ENCODE measurements around the gene PLEK. TPM values are rescaled to one million over a fixed set of nuclear protein-coding genes. Genes with fewer than 3 reads are reported as not detected.

Gene PLEK
- total and polyA plus RNA-seq, 2 donors (not counting 3 experiments of a cell fraction or from before 2014, with no cell fraction given): 0.03 to 0.11 TPM

GRCh38 chr2:68385220-68385906, 20.3 kb downstream of the PLEK start:
- Histone ChIP-seq H2AFZ (ENCODE audit: low read depth, low read length) (no peak overlapping the region), H3K9me1 (replicated peaks; ENCODE audit: control insufficient read depth, extremely low read depth, insufficient read depth, low read length) (no peaks in the 10 kb centered on the region), H3K4me1 (ENCODE audit: control insufficient read depth, extremely low read depth, insufficient read depth, low read length) (no peaks in the 10 kb centered on the region), H3K9ac (replicated peaks; ENCODE audit: extremely low read depth, insufficient read depth, low read length) (no peak overlapping the region), H3K27ac (ENCODE audit: insufficient read depth, low read depth, low read length) (no peak overlapping the region), H3K27me3 (ENCODE audit: control insufficient read depth in 2 of 2, insufficient read depth in 2 of 2, low read length in 2 of 2) (peaks cover 10 to 32% of the 10 kb centered on the region in 2 experiments), H3K79me2 (ENCODE audit: control insufficient read depth, insufficient read depth, low read length) (no peaks in the 10 kb centered on the region), H3K9me3 (replicated peaks; ENCODE audit: control insufficient read depth, insufficient read depth, low read length) (no peaks in the 10 kb centered on the region), H4K20me1 (replicated peaks; ENCODE audit: control insufficient read depth, extremely low read depth, insufficient read depth, low read length) (no peaks in the 10 kb centered on the region), H3K4me3 (replicated peaks in 1 of 3; ENCODE audit: insufficient read depth in 1 of 3, low read depth in 1 of 3, low read length in 3 of 3) (no peak overlapping the region), H3K4me2 (ENCODE audit: insufficient read depth, low read length) (no peak overlapping the region), H3K36me3 (ENCODE audit: control insufficient read depth in 2 of 2, extremely low read depth in 1 of 2, insufficient read depth in 2 of 2, low read length in 2 of 2) (no peaks in the 10 kb centered on the region)
- BruUV-seq (replicated peaks): no TSS peak
- CTCF ChIA-PET: no interaction called here
- intact Hi-C loops (cut with micrococcal nuclease) (no loop called here), dilution Hi-C loops (cut with MboI; ENCODE audit: extremely low pct_ligation_motif_present, low sequenced_read_pairs) (no loop called here)
- FAIRE-seq: no peak
- POLR2A ChIA-PET: no interaction called here
- no peak for DNase-seq (ENCODE audit: low read depth, low spot score)
- TF ChIP-seq MYC (IDR thresholded peaks at IDR 0.05; ENCODE audit: low read depth, low read length): no peak
- TF ChIP-seq EZH2 (IDR thresholded peaks at IDR 0.05; ENCODE audit: borderline replicate concordance, low read depth, low read length, severe bottlenecking): no peak
- no peak for TF ChIP-seq MAX (IDR thresholded peaks at IDR 0.05; ENCODE audit: insufficient read depth, insufficient read length)
- no peak for TF ChIP-seq FOS (IDR thresholded peaks at IDR 0.05; ENCODE audit: borderline replicate concordance, insufficient read depth, low read length)
- no peak for TF ChIP-seq POLR2AphosphoS5 (IDR thresholded peaks at IDR 0.05; ENCODE audit: insufficient read depth, low read depth, low read length)
- no peak for TF ChIP-seq POLR2A (IDR thresholded peaks at IDR 0.05; ENCODE audit: low read depth, low read length)
- no peak for TF ChIP-seq GATA2 (IDR thresholded peaks at IDR 0.05; ENCODE audit: insufficient read depth, insufficient read length, low read depth, low read length)

GRCh38 chr2:68385907-68386287, 20.8 kb downstream of the PLEK start:
- Histone ChIP-seq H3K27me3 (ENCODE audit: control insufficient read depth in 2 of 2, insufficient read depth in 2 of 2, low read length in 2 of 2) (peaks cover 10 to 32% of the 10 kb centered on the region in 2 experiments), H3K9ac (replicated peaks; ENCODE audit: extremely low read depth, insufficient read depth, low read length) (no peak overlapping the region), H3K27ac (ENCODE audit: insufficient read depth, low read depth, low read length) (no peak overlapping the region), H3K9me1 (replicated peaks; ENCODE audit: control insufficient read depth, extremely low read depth, insufficient read depth, low read length) (no peaks in the 10 kb centered on the region), H3K9me3 (replicated peaks; ENCODE audit: control insufficient read depth, insufficient read depth, low read length) (no peaks in the 10 kb centered on the region), H3K4me2 (ENCODE audit: insufficient read depth, low read length) (no peak overlapping the region), H3K36me3 (ENCODE audit: control insufficient read depth in 2 of 2, extremely low read depth in 1 of 2, insufficient read depth in 2 of 2, low read length in 2 of 2) (no peaks in the 10 kb centered on the region), H4K20me1 (replicated peaks; ENCODE audit: control insufficient read depth, extremely low read depth, insufficient read depth, low read length) (no peaks in the 10 kb centered on the region), H3K79me2 (ENCODE audit: control insufficient read depth, insufficient read depth, low read length) (no peaks in the 10 kb centered on the region), H2AFZ (ENCODE audit: low read depth, low read length) (no peak overlapping the region), H3K4me3 (replicated peaks in 1 of 3; ENCODE audit: insufficient read depth in 1 of 3, low read depth in 1 of 3, low read length in 3 of 3) (no peak overlapping the region), H3K4me1 (ENCODE audit: control insufficient read depth, extremely low read depth, insufficient read depth, low read length) (no peaks in the 10 kb centered on the region)
- ChIA-PET POLR2A (no interaction called here), CTCF (no interaction called here)
- DNase-seq (ENCODE audit: low read depth, low spot score) (no peak), FAIRE-seq (no peak)
- intact Hi-C loops (cut with micrococcal nuclease): no loop called here
- TF ChIP-seq EZH2 (IDR thresholded peaks at IDR 0.05; ENCODE audit: borderline replicate concordance, low read depth, low read length, severe bottlenecking): no peak
- no peak for TF ChIP-seq MAX (IDR thresholded peaks at IDR 0.05; ENCODE audit: insufficient read depth, insufficient read length)
- TF ChIP-seq MYC (IDR thresholded peaks at IDR 0.05; ENCODE audit: low read depth, low read length): no peak
- TF ChIP-seq JUN (IDR thresholded peaks at IDR 0.05; ENCODE audit: borderline replicate concordance, insufficient read depth, insufficient read length, low read depth): no peak
- TF ChIP-seq POLR2A (IDR thresholded peaks at IDR 0.05; ENCODE audit: low read depth, low read length): no peak
- TF ChIP-seq GATA2 (IDR thresholded peaks at IDR 0.05; ENCODE audit: insufficient read depth, insufficient read length, low read depth, low read length): no peak
- TF ChIP-seq FOS (IDR thresholded peaks at IDR 0.05; ENCODE audit: borderline replicate concordance, insufficient read depth, low read length): no peak
- TF ChIP-seq POLR2AphosphoS5 (IDR thresholded peaks at IDR 0.05; ENCODE audit: insufficient read depth, low read depth, low read length): no peak
- TF ChIP-seq CTCF (IDR thresholded peaks at IDR 0.05; ENCODE audit: extremely low read depth in 1 of 2, insufficient read depth in 1 of 2, low read depth in 1 of 2, low read length in 2 of 2): no peak
- dilution Hi-C loops (cut with MboI; ENCODE audit: extremely low pct_ligation_motif_present, low sequenced_read_pairs): no loop called here
- no TSS peak for BruUV-seq (replicated peaks)
